A549 (cell line): Measurements from ENCODE around the gene OR10A2. TPM values are rescaled to one million over a fixed set of nuclear protein-coding genes. Genes with fewer than 3 reads are reported as not detected.
"Not testable (repeated sequence)": the region's sequence is repeated elsewhere in the genome, so short reads cannot be mapped to it uniquely, and the experiment has no call there.

Source experiments
- ATAC-seq, 2 experiments: fragments of 200-7000 bp in 1 of 2; fragments of >200 bp in 1 of 2; cut with Nextera tagmentation in 1 of 2; cut with Tn5 transposase in 1 of 2; 3 replicates each; pipeline versions ENCODE4 v1.8.0 to v1.9.1; 2018 to 2020; ENCODE audit warnings: mild to moderate bottlenecking in 1 of 2, moderate library complexity in 1 of 2
- CTCF ChIA-PET: fragments of 300-600 bp; sonication (Branson Sonifier 250); formaldehyde crosslinking; extraction: SDS; loops from one replicate; lab custom pipeline; 2021; ENCODE audit warnings: antibody characterized with exemption, inconsistent platforms; lab: Yijun Ruan, JAX
- POLR2A ChIA-PET: fragments of 350-600 bp; formaldehyde crosslinking; extraction: SDS; loops from one replicate; lab custom pipeline; 2021; ENCODE audit warnings: antibody characterized with exemption, inconsistent platforms; lab: Yijun Ruan, JAX
- DNase-seq, 2 experiments: peaks; one replicate each; pipeline versions ENCODE4 v3.0.0 to v3.0.0-alpha.2; 2011 to 2016; ENCODE audit warnings: low read depth in 1 of 2, low spot score in 1 of 2
- FAIRE-seq: peaks from 2 replicates; lab custom pipeline; 2011; peaks lifted over from hg19 to GRCh38; lab: Jason Lieb, UNC
- H3K27ac ChIP-seq, 2 experiments: fragments of >200 bp; sonication (Bioruptor Twin); formaldehyde crosslinking; 3 replicates each; pipeline ENCODE4 v1.5.1; 2016 to 2017
- H3K4me1 ChIP-seq: fragments of >200 bp; sonication (Bioruptor Twin); formaldehyde crosslinking; 3 replicates; pipeline ENCODE4 v1.6.1; 2016
- H3K4me2 ChIP-seq: fragments of >200 bp; sonication (Bioruptor Twin); formaldehyde crosslinking; 3 replicates; pipeline ENCODE4 v1.6.1; 2016
- H3K4me3 ChIP-seq: fragments of >200 bp; sonication (Bioruptor Twin); formaldehyde crosslinking; 3 replicates; pipeline ENCODE4 v1.5.1; 2016
- H3K9me3 ChIP-seq: fragments of >200 bp; sonication (Bioruptor Twin); formaldehyde crosslinking; 3 replicates; pipeline ENCODE4 v1.6.1; 2016
- BHLHE40 ChIP-seq: IDR thresholded peaks from 2 replicates; pipeline ENCODE4 v1.6.1; 2012; ENCODE audit warnings: low read depth, low read length, inconsistent platforms
- CEBPB ChIP-seq, 2 experiments: fragments of >200 bp in 1 of 2; sonication (Bioruptor Twin) in 1 of 2; formaldehyde crosslinking in 1 of 2; IDR thresholded peaks; 2 replicates each; pipeline ENCODE4 v1.6.1; 2012 to 2016
- CHD4 ChIP-seq: fragments of 200-600 bp; sonication (generic); IDR thresholded peaks from 2 replicates; pipeline ENCODE4 v1.6.1; 2016; ENCODE audit warnings: antibody characterized with exemption, mild to moderate bottlenecking, borderline replicate concordance
- ESRRA ChIP-seq: fragments of 150-350 bp; IDR thresholded peaks from 2 replicates; pipeline ENCODE4 v1.6.1; 2014; ENCODE audit warnings: mild to moderate bottlenecking, low read length, borderline replicate concordance
- FOSB ChIP-seq: fragments of 250-450 bp; sonication (Bioruptor Pico); IDR thresholded peaks from 2 replicates; pipeline ENCODE4 v1.5.0; 2020; ENCODE audit warnings: mild to moderate bottlenecking, moderate library complexity
- HDAC2 ChIP-seq: fragments of 200-600 bp; sonication (generic); IDR thresholded peaks from 2 replicates; pipeline ENCODE4 v1.6.1; 2016
- HEYL ChIP-seq: fragments of 250-450 bp; sonication (Bioruptor Pico); IDR thresholded peaks from 2 replicates; pipeline ENCODE4 v1.8.0; 2021; ENCODE audit warnings: mild to moderate bottlenecking, moderate library complexity
- HOXA7 ChIP-seq: fragments of 250-450 bp; sonication (Bioruptor Pico); IDR thresholded peaks from 2 replicates; pipeline ENCODE4 v1.5.0; 2020; ENCODE audit warnings: mild to moderate bottlenecking, moderate library complexity
- JUNB ChIP-seq: fragments of >200 bp; sonication (Bioruptor Twin); formaldehyde crosslinking; IDR thresholded peaks from 2 replicates; pipeline ENCODE4 v1.6.1; 2016
- KDM1A ChIP-seq: fragments of 200-600 bp; sonication (generic); IDR thresholded peaks from 2 replicates; pipeline ENCODE4 v1.6.1; 2016; ENCODE audit warnings: low read depth, mild to moderate bottlenecking
- MAFK ChIP-seq: fragments of 450-650 bp; IDR thresholded peaks from 2 replicates; pipeline ENCODE4 v1.6.1; 2014; ENCODE audit not compliant: partially characterized antibody
- MYC ChIP-seq: IDR thresholded peaks from 2 replicates; pipeline ENCODE4 v1.6.1; 2012; ENCODE audit warnings: mild to moderate bottlenecking, inconsistent platforms, low read length, improper control_type of control experiment, borderline replicate concordance
- NPAS2 ChIP-seq: fragments of 250-450 bp; sonication (Bioruptor Pico); IDR thresholded peaks from 2 replicates; pipeline ENCODE4 v1.8.0; 2022; ENCODE audit warnings: mild to moderate bottlenecking, moderate library complexity, borderline replicate concordance
- POLR2A ChIP-seq: IDR thresholded peaks from 2 replicates; pipeline ENCODE4 v1.6.1; 2012; ENCODE audit warnings: mild to moderate bottlenecking, low read length
- RFX5 ChIP-seq: fragments of 450-650 bp; IDR thresholded peaks from 2 replicates; pipeline ENCODE4 v1.7.1; 2014; ENCODE audit warnings: antibody characterized with exemption, mild to moderate bottlenecking, moderate library complexity
- SREBF2 ChIP-seq: fragments of 450-650 bp; IDR thresholded peaks from 2 replicates; pipeline ENCODE4 v1.6.1; 2014; ENCODE audit warnings: mild to moderate bottlenecking, moderate library complexity
- TFCP2L1 ChIP-seq: fragments of 250-450 bp; sonication (Bioruptor Pico); IDR thresholded peaks from 2 replicates; pipeline ENCODE4 v1.5.0; 2021; ENCODE audit warnings: mild to moderate bottlenecking
- ZC3H11A ChIP-seq: fragments of 450-650 bp; IDR thresholded peaks from 2 replicates; pipeline ENCODE4 v1.6.1; 2014; ENCODE audit warnings: antibody characterized with exemption, mild to moderate bottlenecking
- ZFP36 ChIP-seq: fragments of 450-650 bp; IDR thresholded peaks from 2 replicates; pipeline ENCODE4 v1.6.1; 2014; ENCODE audit warnings: borderline replicate concordance; ENCODE audit not compliant: partially characterized antibody
- ZNF302 ChIP-seq: fragments of 250-450 bp; sonication (Bioruptor Pico); IDR thresholded peaks from 2 replicates; pipeline ENCODE4 v1.9.0; 2021; ENCODE audit warnings: inconsistent platforms, mild to moderate bottlenecking, moderate library complexity
- WGBS: methylation state at CpG from one replicate; pipeline ENCODE4 v1.1.6; 2017; ENCODE audit errors: missing lambda C conversion rate; 5-methylcytosine and 5-hydroxymethylcytosine counted together
- polyA plus RNA-seq, 4 experiments: library from polyadenylated mRNA; depleted of rRNA in 3 of 4; stranded (reverse); fragments of >200 nt; fragmentation: RNase III in 1 of 4; extraction: RNeasy Plus Mini Kit Qiagen cat#74134 plus additional on column Dnase treatment in 1 of 4; gene quantifications; 2 replicates in 3 of 4; 3 replicates in 1 of 4; pipeline ENCODE4 v1.2.3, GENCODE V29; 2011 to 2017
- TF ChIP-seq, protein P1 (sequence below): fragments of >200 bp; sonication (Bioruptor Twin); formaldehyde crosslinking; IDR thresholded peaks from 3 replicates; pipeline ENCODE4 v1.6.1; 2016
- TF ChIP-seq, protein P2 (sequence below): IDR thresholded peaks from 2 replicates; pipeline ENCODE4 v1.6.1; 2012
- TF ChIP-seq, protein P3 (sequence below): fragments of 250-450 bp; sonication (Bioruptor Pico); IDR thresholded peaks from 2 replicates; pipeline ENCODE4 v1.5.0; 2021; ENCODE audit warnings: mild to moderate bottlenecking, moderate library complexity, borderline replicate concordance
- TF ChIP-seq, protein P4 (sequence below): fragments of >200 bp; sonication (Bioruptor Twin); formaldehyde crosslinking; IDR thresholded peaks from 2 replicates; pipeline ENCODE4 v1.6.1; 2016
- TF ChIP-seq, protein P5 (sequence below): IDR thresholded peaks from 2 replicates; pipeline ENCODE4 v1.6.1; 2012; ENCODE audit warnings: low read depth, borderline replicate concordance

OR10A2 gene
- polyA plus RNA-seq, 2 of the 4 experiments (the other 2 are of a cell fraction), result not detected

DNA sequence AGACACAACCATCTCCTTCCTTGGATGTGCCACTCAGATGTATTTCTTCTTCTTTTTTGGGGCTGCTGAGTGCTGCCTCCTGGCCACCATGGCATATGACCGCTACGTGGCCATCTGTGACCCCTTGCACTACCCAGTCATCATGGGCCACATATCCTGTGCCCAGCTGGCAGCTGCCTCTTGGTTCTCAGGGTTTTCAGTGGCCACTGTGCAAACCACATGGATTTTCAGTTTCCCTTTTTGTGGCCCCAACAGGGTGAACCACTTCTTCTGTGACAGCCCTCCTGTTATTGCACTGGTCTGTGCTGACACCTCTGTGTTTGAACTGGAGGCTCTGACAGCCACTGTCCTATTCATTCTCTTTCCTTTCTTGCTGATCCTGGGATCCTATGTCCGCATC, 14.1 kb downstream of the OR10A2 start:
- Histone ChIP-seq H3K27ac (no peak overlapping the region), H3K4me3 (no peak overlapping the region), H3K9me3 (no peaks in the 10 kb centered on the region), H3K4me2 (no peak overlapping the region), H3K4me1 (no peaks in the 10 kb centered on the region)
- ATAC-seq (no peak), DNase-seq (no peak), FAIRE-seq (no peak)
- WGBS, result 2% methylated on average over 3 of the region's 3 CpGs
- TF ChIP-seq, protein P1, sequence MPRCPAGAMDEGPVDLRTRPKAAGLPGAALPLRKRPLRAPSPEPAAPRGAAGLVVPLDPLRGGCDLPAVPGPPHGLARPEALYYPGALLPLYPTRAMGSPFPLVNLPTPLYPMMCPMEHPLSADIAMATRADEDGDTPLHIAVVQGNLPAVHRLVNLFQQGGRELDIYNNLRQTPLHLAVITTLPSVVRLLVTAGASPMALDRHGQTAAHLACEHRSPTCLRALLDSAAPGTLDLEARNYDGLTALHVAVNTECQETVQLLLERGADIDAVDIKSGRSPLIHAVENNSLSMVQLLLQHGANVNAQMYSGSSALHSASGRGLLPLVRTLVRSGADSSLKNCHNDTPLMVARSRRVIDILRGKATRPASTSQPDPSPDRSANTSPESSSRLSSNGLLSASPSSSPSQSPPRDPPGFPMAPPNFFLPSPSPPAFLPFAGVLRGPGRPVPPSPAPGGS, result no peak
- TF ChIP-seq ZFP36 (no peak), NPAS2 (CRISPR knock-in tag) (no peak), ZC3H11A (no peak)
- POLR2A ChIA-PET, result no interaction called here
- CTCF ChIA-PET, result no interaction called here

DNA sequence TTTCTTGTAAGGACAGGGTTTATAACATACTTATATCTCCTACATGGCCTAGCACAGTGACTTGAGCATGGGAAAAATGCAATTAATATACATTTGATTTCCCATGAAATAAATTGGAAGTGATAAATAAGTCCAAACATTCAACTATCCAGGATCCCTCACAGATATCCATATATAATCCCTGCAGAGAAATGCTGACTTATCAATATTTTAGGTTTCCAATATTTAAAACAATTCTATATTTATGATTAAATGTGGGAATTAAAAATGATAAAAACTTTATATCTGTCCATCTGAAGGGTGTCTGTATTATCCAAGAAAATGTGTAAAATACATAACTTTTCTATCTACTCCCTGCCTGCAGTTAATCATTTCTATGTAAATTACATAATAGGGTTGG, 19.9 kb downstream of the OR10A2 start:
- H3K4me2 ChIP-seq, result no peak overlapping the region
- DNase-seq, result no peak
- ChIA-PET POLR2A (no interaction called here), CTCF (no interaction called here)
- ATAC-seq, result no peak
- H3K4me1 ChIP-seq, result no peaks in the 10 kb centered on the region
- H3K4me3 ChIP-seq, result no peak overlapping the region
- FAIRE-seq, result no peak
- no peak overlapping the region for H3K27ac ChIP-seq
- no peaks in the 10 kb centered on the region for H3K9me3 ChIP-seq
- no peak for TF ChIP-seq ZNF302 (CRISPR knock-in tag)
- peak; percentile 86 for TF ChIP-seq MAFK
- no peak for TF ChIP-seq ZFP36
- TF ChIP-seq ZC3H11A, result no peak
- TF ChIP-seq BHLHE40, result no peak
- no peak for TF ChIP-seq FOSB (CRISPR knock-in tag)
- TF ChIP-seq, all 56 proteins: peak for 1

DNA sequence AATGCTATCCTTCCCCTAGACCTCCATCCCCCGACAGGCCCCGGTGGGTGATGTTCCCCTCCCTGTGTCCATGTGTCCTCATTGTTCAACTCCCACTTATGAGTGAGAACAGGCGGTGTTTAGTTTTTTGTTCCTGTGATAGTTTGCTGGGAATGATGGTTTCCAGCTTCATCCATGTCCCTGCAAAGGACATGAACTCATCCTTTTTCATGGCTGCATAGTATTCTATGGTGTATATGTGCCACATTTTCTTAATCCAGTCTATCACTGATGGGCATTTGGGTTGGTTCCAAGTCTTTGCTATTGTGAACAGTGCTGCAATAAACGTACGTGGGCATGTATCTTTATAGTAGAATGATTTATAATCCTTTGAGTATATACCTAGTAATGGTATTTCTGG, 24.9 kb downstream of the OR10A2 start:
- WGBS, result 25% methylated on average over 5 of the region's 5 CpGs
- H3K4me1 ChIP-seq, FAIRE-seq, H3K9me3 ChIP-seq, DNase-seq, H3K27ac ChIP-seq, H3K4me2 ChIP-seq, ATAC-seq, CTCF ChIA-PET, H3K4me3 ChIP-seq, POLR2A ChIA-PET: not testable (repeated sequence)

DNA sequence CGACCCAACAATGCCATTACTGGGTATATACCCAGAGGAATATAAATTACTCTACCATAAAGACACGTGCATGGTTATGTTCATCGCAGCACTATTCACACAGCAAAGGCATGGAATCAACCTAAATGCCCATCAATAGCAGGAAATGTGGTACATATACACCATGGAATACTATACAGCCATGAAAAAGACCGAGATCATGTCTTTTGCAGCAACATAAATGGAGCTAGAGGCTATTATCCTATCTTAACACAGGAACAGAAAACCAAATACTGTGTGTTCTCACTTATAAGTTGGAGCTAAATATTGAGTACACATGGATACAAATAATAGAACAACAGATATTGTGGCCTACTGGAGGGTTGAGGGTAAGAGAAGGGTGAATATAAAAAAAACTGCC, 26.0 kb downstream of the OR10A2 start:
- FAIRE-seq (no peak), DNase-seq (no peak), ATAC-seq (no peak)
- WGBS, result 18% methylated on average over 4 of the region's 4 CpGs
- no peaks in the 10 kb centered on the region for H3K4me1 ChIP-seq
- TF ChIP-seq MYC (no peak), ZC3H11A (no peak), CEBPB (IDR thresholded peaks at IDR 0.05) (no peak), RFX5 (no peak), HDAC2 (no peak), HOXA7 (CRISPR knock-in tag) (no peak), NPAS2 (CRISPR knock-in tag) (no peak), CHD4 (no peak), TFCP2L1 (no peak), ESRRA (no peak), ZNF302 (CRISPR knock-in tag) (no peak), SREBF2 (no peak), HEYL (CRISPR knock-in tag) (no peak), KDM1A (no peak), JUNB (no peak), POLR2A (no peak)
- TF ChIP-seq, protein P2, sequence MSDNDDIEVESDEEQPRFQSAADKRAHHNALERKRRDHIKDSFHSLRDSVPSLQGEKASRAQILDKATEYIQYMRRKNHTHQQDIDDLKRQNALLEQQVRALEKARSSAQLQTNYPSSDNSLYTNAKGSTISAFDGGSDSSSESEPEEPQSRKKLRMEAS, result no peak
- TF ChIP-seq, protein P3, sequence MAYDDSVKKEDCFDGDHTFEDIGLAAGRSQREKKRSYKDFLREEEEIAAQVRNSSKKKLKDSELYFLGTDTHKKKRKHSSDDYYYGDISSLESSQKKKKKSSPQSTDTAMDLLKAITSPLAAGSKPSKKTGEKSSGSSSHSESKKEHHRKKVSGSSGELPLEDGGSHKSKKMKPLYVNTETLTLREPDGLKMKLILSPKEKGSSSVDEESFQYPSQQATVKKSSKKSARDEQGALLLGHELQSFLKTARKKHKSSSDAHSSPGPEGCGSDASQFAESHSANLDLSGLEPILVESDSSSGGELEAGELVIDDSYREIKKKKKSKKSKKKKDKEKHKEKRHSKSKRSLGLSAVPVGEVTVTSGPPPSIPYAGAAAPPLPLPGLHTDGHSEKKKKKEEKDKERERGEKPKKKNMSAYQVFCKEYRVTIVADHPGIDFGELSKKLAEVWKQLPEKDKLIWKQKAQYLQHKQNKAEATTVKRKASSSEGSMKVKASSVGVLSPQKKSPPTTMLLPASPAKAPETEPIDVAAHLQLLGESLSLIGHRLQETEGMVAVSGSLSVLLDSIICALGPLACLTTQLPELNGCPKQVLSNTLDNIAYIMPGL (CRISPR knock-in tag), result no peak
- TF ChIP-seq, protein P4, sequence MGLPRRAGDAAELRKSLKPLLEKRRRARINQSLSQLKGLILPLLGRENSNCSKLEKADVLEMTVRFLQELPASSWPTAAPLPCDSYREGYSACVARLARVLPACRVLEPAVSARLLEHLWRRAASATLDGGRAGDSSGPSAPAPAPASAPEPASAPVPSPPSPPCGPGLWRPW, result no peak
- TF ChIP-seq, protein P5, sequence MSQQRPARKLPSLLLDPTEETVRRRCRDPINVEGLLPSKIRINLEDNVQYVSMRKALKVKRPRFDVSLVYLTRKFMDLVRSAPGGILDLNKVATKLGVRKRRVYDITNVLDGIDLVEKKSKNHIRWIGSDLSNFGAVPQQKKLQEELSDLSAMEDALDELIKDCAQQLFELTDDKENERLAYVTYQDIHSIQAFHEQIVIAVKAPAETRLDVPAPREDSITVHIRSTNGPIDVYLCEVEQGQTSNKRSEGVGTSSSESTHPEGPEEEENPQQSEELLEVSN, result no peak
- CTCF ChIA-PET, result no interaction called here
- H3K4me2 ChIP-seq, result no peak overlapping the region
- H3K4me3 ChIP-seq, result no peak overlapping the region
- POLR2A ChIA-PET, result no interaction called here
- no peak overlapping the region for H3K27ac ChIP-seq
- no peaks in the 10 kb centered on the region for H3K9me3 ChIP-seq
